Fibroblast of skin of right quadriceps (primary cell): Measurements from ENCODE around the gene TWIST1.

Experiments used
- DNase-seq: peaks from one replicate; pipeline ENCODE4 v3.0.0-alpha.2; 2013

Gene TWIST1

GRCh38 chr7:19094598-19095352 is 22.7 kb downstream of the TWIST1 start:
- peak; percentile 35 for DNase-seq

- peak; percentile 49 for DNase-seq
Observed at GRCh38 chr7:19094138-19094537, 23.3 kb downstream of the TWIST1 start.

- peak; percentile 59 for DNase-seq
Observed at GRCh38 chr7:19091550-19092200, 25.8 kb downstream of the TWIST1 start.

GRCh38 chr7:19090526-19090925 is 26.9 kb downstream of the TWIST1 start:
- peak; percentile 44 for DNase-seq

GRCh38 chr7:19089797-19090196 is 27.6 kb downstream of the TWIST1 start:
- peak; percentile 7 for DNase-seq

GRCh38 chr7:19089378-19089777 is 28.1 kb downstream of the TWIST1 start:
- no peak for DNase-seq

- no peak for DNase-seq
Observed at GRCh38 chr7:19080093-19080492, 37.3 kb downstream of the TWIST1 start.

GRCh38 chr7:19079066-19079465 is 38.4 kb downstream of the TWIST1 start:
- peak; percentile 46 for DNase-seq

- DNase-seq: no peak
Observed at GRCh38 chr7:19069842-19070241, 47.6 kb downstream of the TWIST1 start.

- peak; percentile 48 for DNase-seq
Observed at GRCh38 chr7:19066170-19066569, 51.3 kb downstream of the TWIST1 start.
